Endothelial cell of umbilical vein (primary cell): ENCODE measurements around the gene PGP. TPM values are rescaled to one million over a fixed set of nuclear protein-coding genes. Genes with fewer than 3 reads are reported as not detected.

Experiments
- BruUV-seq: library from RNA; stranded (reverse); fragments of 400-500 nt; replicated peaks from 2 replicates; lab custom pipeline; 2021; lab: Mats Ljungman, UMichigan
- CTCF ChIA-PET: fragments of 300-600, 350-600 bp; sonication (Branson Sonifier 250); formaldehyde crosslinking; loops from one replicate; lab custom pipeline; 2021; ENCODE audit warnings: antibody characterized with exemption, inconsistent platforms; lab: Charles Lee
- POLR2A ChIA-PET: fragments of 300-600, 350-600 bp; sonication (Branson Sonifier 250); formaldehyde crosslinking; loops from one replicate; lab custom pipeline; 2021; ENCODE audit warnings: antibody characterized with exemption, inconsistent platforms; lab: Charles Lee
- DNase-seq: peaks from one replicate; pipeline ENCODE4 v3.0.0-alpha.2; 2011; ENCODE audit warnings: low read depth, low spot score
- FAIRE-seq: peaks from 2 replicates; lab custom pipeline; 2011; peaks lifted over from hg19 to GRCh38; lab: Jason Lieb, UNC
- H2AFZ ChIP-seq: 2 replicates; pipeline ENCODE4 v1.6.0; 2012; ENCODE audit warnings: low read depth, low read length, control low read depth, inconsistent platforms
- H3K27ac ChIP-seq: 2 replicates; pipeline ENCODE4 v1.5.1; 2011; ENCODE audit warnings: low read depth, mild to moderate bottlenecking, control low read depth, low read length, moderate library complexity; ENCODE audit not compliant: insufficient read depth
- H3K27me3 ChIP-seq, 2 experiments: 2 replicates each; pipeline versions ENCODE4 v1.6.0 to v1.6.1; 2011; ENCODE audit warnings: low read length in 2 of 2, mixed read lengths in 1 of 2; ENCODE audit not compliant: control insufficient read depth in 2 of 2, insufficient read depth in 2 of 2
- H3K36me3 ChIP-seq, 2 experiments: 2 replicates in 1 of 2; 3 replicates in 1 of 2; pipeline ENCODE4 v1.5.1; 2011; ENCODE audit warnings: low read length in 2 of 2, mild to moderate bottlenecking in 1 of 2, moderate library complexity in 1 of 2; ENCODE audit not compliant: control insufficient read depth in 2 of 2, insufficient read depth in 2 of 2; ENCODE audit errors: extremely low read depth in 1 of 2
- H3K4me1 ChIP-seq: 3 replicates; pipeline ENCODE4 v1.5.1; 2011; ENCODE audit warnings: mild to moderate bottlenecking, low read length; ENCODE audit not compliant: control insufficient read depth, insufficient read depth; ENCODE audit errors: extremely low read depth
- H3K4me2 ChIP-seq: 2 replicates; pipeline ENCODE4 v1.6.1; 2011; ENCODE audit warnings: low read length, control low read depth, mixed read lengths; ENCODE audit not compliant: insufficient read depth
- H3K4me3 ChIP-seq, 3 experiments: fragments of 200-600 bp in 1 of 3; sonication (generic), shearing (Covaris generic) in 1 of 3; replicated peaks in 1 of 3; 2 replicates each; pipeline ENCODE4 v1.5.1; 2011 to 2016; ENCODE audit warnings: control low read depth in 3 of 3, low read length in 3 of 3, mild to moderate bottlenecking in 2 of 3, inconsistent platforms in 1 of 3, low read depth in 1 of 3, moderate library complexity in 1 of 3; ENCODE audit not compliant: insufficient read depth in 1 of 3
- H3K79me2 ChIP-seq: 2 replicates; pipeline ENCODE4 v1.6.0; 2012; ENCODE audit warnings: low read length, inconsistent platforms; ENCODE audit not compliant: control insufficient read depth, insufficient read depth
- H3K9ac ChIP-seq: replicated peaks from 2 replicates; pipeline ENCODE3; 2011; ENCODE audit warnings: low read length, control low read depth; ENCODE audit not compliant: insufficient read depth; ENCODE audit errors: extremely low read depth
- H3K9me1 ChIP-seq: replicated peaks from 3 replicates; pipeline ENCODE4 v1.6.0; 2011; ENCODE audit warnings: mild to moderate bottlenecking, low read length; ENCODE audit not compliant: control insufficient read depth, insufficient read depth; ENCODE audit errors: extremely low read depth
- H3K9me3 ChIP-seq: replicated peaks from 2 replicates; pipeline ENCODE4 v1.5.1; 2012; ENCODE audit warnings: low read length, inconsistent platforms; ENCODE audit not compliant: control insufficient read depth, insufficient read depth
- H4K20me1 ChIP-seq: replicated peaks from 2 replicates; pipeline ENCODE3; 2011; ENCODE audit warnings: mild to moderate bottlenecking, low read length; ENCODE audit not compliant: control insufficient read depth, insufficient read depth; ENCODE audit errors: extremely low read depth
- CTCF ChIP-seq, 2 donors: IDR thresholded peaks; 1 replicate in 1 of 2; 2 replicates in 1 of 2; pipeline ENCODE4 v1.5.1; 2011; ENCODE audit warnings: low read length in 2 of 2, mild to moderate bottlenecking in 2 of 2, moderate library complexity in 2 of 2, control low read depth in 1 of 2, inconsistent platforms in 1 of 2, low read depth in 1 of 2; ENCODE audit not compliant: insufficient read depth in 1 of 2; ENCODE audit errors: extremely low read depth in 1 of 2
- EZH2 ChIP-seq: IDR thresholded peaks from 2 replicates; pipeline ENCODE4 v1.6.1; 2012; ENCODE audit warnings: borderline replicate concordance, low read depth, mild to moderate bottlenecking, moderate library complexity, low read length, inconsistent platforms; ENCODE audit not compliant: severe bottlenecking
- FOS ChIP-seq: IDR thresholded peaks from 2 replicates; pipeline ENCODE4 v1.6.1; 2011; ENCODE audit warnings: mild to moderate bottlenecking, low read length, moderate library complexity, borderline replicate concordance; ENCODE audit not compliant: insufficient read depth
- GATA2 ChIP-seq: IDR thresholded peaks from 2 replicates; pipeline ENCODE4 v1.7.0; 2011; ENCODE audit warnings: low read depth, mild to moderate bottlenecking, moderate library complexity, mixed read lengths, low read length; ENCODE audit not compliant: insufficient read length, insufficient read depth
- JUN ChIP-seq: IDR thresholded peaks from 2 replicates; pipeline ENCODE4 v1.6.1; 2011; ENCODE audit warnings: borderline replicate concordance, low read depth; ENCODE audit not compliant: insufficient read length, insufficient read depth
- MAX ChIP-seq: IDR thresholded peaks from 2 replicates; pipeline ENCODE4 v1.6.1; 2011; ENCODE audit not compliant: insufficient read depth, insufficient read length
- MYC ChIP-seq: IDR thresholded peaks from one replicate; pipeline ENCODE4 v1.6.1; 2011; ENCODE audit warnings: mild to moderate bottlenecking, low read depth, low read length
- POLR2A ChIP-seq: IDR thresholded peaks from 2 replicates; pipeline ENCODE4 v1.6.1; 2012; ENCODE audit warnings: low read depth, mild to moderate bottlenecking, control low read depth, low read length
- POLR2AphosphoS5 ChIP-seq: IDR thresholded peaks from 2 replicates; pipeline ENCODE4 v1.6.1; 2012; ENCODE audit warnings: low read depth, mild to moderate bottlenecking, control low read depth, low read length, moderate library complexity; ENCODE audit not compliant: insufficient read depth
- dilution Hi-C: fragments of 300-500 bp; cut with MboI; formaldehyde crosslinking; loops from one replicate; pipeline ENCODE4 v1.15.0; 2019; ENCODE audit warnings: low sequenced_read_pairs; ENCODE audit not compliant: extremely low pct_ligation_motif_present
- intact Hi-C: fragments of 100-400 bp; cut with micrococcal nuclease; formaldehyde crosslinking; loops from one replicate; pipeline ENCODE4 v1.10.0; 2022
- polyA plus RNA-seq, 4 experiments: library from polyadenylated mRNA; depleted of rRNA in 3 of 4; stranded (reverse) in 3 of 4; unstranded in 1 of 4; fragments of >200 nt; gene quantifications; 2 replicates each; pipeline versions ENCODE4 v1.2.1 to v1.2.3, GENCODE V29; 2011 to 2012; ENCODE audit warnings: missing spikeins in 1 of 4
- total RNA-seq: library from RNA; stranded (reverse); gene quantifications from 2 replicates; pipeline ENCODE4 v1.2.3, GENCODE V29; 2021

PGP gene
- total and polyA plus RNA-seq, 2 donors (not counting 3 experiments of a cell fraction or from before 2014, with no cell fraction given) = 28.5 to 29.6 TPM

- intact Hi-C loops (no loop called here), dilution Hi-C loops (no loop called here)
- Histone ChIP-seq H3K27ac (no peak overlapping the region), H3K9me1 (no peaks in the 10 kb centered on the region), H3K27me3 (no peaks in the 10 kb centered on the region), H3K79me2 (no peaks in the 10 kb centered on the region), H3K4me3 (no peak overlapping the region), H4K20me1 (no peaks in the 10 kb centered on the region), H3K4me2 (no peak overlapping the region), H3K9me3 (no peaks in the 10 kb centered on the region), H2AFZ (no peak overlapping the region), H3K36me3 (no peaks in the 10 kb centered on the region), H3K4me1 (no peaks in the 10 kb centered on the region), H3K9ac (no peak overlapping the region)
- DNase-seq (no peak), FAIRE-seq (no peak)
- no TSS peak for BruUV-seq
- ChIA-PET CTCF (no interaction called here), POLR2A (no interaction called here)
- TF ChIP-seq POLR2A = no peak
- no peak for TF ChIP-seq CTCF (IDR thresholded peaks at IDR 0.05; ENCODE audit: extremely low read depth in 1 of 2, insufficient read depth in 1 of 2, low read depth in 1 of 2, low read length in 2 of 2)
- no peak for TF ChIP-seq FOS
- no peak for TF ChIP-seq MYC
- no peak for TF ChIP-seq POLR2AphosphoS5
- TF ChIP-seq JUN = no peak
- no peak for TF ChIP-seq GATA2
- TF ChIP-seq EZH2 = no peak
Measured at GRCh38 chr16:2186064-2186463, 28.6 kb downstream of the PGP start.

- Histone ChIP-seq H3K27ac (no peak overlapping the region), H3K4me2 (no peak overlapping the region), H3K27me3 (no peaks in the 10 kb centered on the region), H3K4me3 (no peak overlapping the region), H3K9me1 (no peaks in the 10 kb centered on the region), H3K9me3 (no peaks in the 10 kb centered on the region), H2AFZ (no peak overlapping the region), H3K4me1 (no peaks in the 10 kb centered on the region), H3K9ac (no peak overlapping the region), H3K36me3 (no peaks in the 10 kb centered on the region), H3K79me2 (no peaks in the 10 kb centered on the region), H4K20me1 (no peaks in the 10 kb centered on the region)
- intact Hi-C loops = no loop called here
- POLR2A ChIA-PET = no interaction called here
- no peak for TF ChIP-seq POLR2A
- no peak for TF ChIP-seq GATA2
- TF ChIP-seq MAX = no peak
- TF ChIP-seq EZH2 = no peak
- no peak for TF ChIP-seq FOS
- TF ChIP-seq MYC = no peak
- TF ChIP-seq POLR2AphosphoS5 = no peak
- TF ChIP-seq CTCF (IDR thresholded peaks at IDR 0.05; ENCODE audit: extremely low read depth in 1 of 2, insufficient read depth in 1 of 2, low read depth in 1 of 2, low read length in 2 of 2) = no peak
- no peak for TF ChIP-seq JUN
- FAIRE-seq (no peak), DNase-seq (no peak)
- dilution Hi-C loops = no loop called here
- no TSS peak for BruUV-seq
- CTCF ChIA-PET = no interaction called here
Measured at GRCh38 chr16:2184962-2185361, 29.7 kb downstream of the PGP start.
